Neural cell (in vitro differentiated cells): Measurements from ENCODE around the gene SKP1. TPM values are rescaled to one million over a fixed set of nuclear protein-coding genes. Genes with fewer than 3 reads are reported as not detected.

Source experiments
- H2AFZ ChIP-seq: fragments of 200-600, 300-800 bp; sonication (generic), shearing (Covaris generic); 2 replicates; pipeline ENCODE4 v1.6.0; 2014; ENCODE audit warnings: low read depth, mild to moderate bottlenecking, antibody characterized with exemption, low read length, moderate library complexity
- H3F3A ChIP-seq: fragments of 200-600 bp; shearing (Covaris generic); 2 replicates; pipeline ENCODE4 v1.6.1; 2016; ENCODE audit warnings: mild to moderate bottlenecking, moderate library complexity, mixed read lengths, antibody characterized with exemption, low read length; ENCODE audit not compliant: insufficient read depth, poor library complexity, severe bottlenecking
- H3K27ac ChIP-seq: fragments of 200-600, 300-800 bp; sonication (generic), shearing (Covaris generic); 2 replicates; pipeline ENCODE4 v1.5.1; 2014; ENCODE audit warnings: mild to moderate bottlenecking, low read length, moderate library complexity
- H3K27me3 ChIP-seq: fragments of 300-800, 200-600 bp; sonication (generic), shearing (Covaris generic); 2 replicates; pipeline ENCODE4 v1.6.0; 2014; ENCODE audit warnings: mild to moderate bottlenecking, low read depth, low read length, moderate library complexity; ENCODE audit not compliant: insufficient read depth
- H3K36me3 ChIP-seq: fragments of 300-800, 200-600 bp; sonication (generic), shearing (Covaris generic); 2 replicates; pipeline ENCODE4 v1.5.1; 2014; ENCODE audit warnings: mild to moderate bottlenecking, antibody characterized with exemption, low read length, moderate library complexity; ENCODE audit not compliant: insufficient read depth
- H3K4me2 ChIP-seq: fragments of 300-800, 200-600 bp; sonication (generic), shearing (Covaris generic); 2 replicates; pipeline ENCODE4 v1.6.0; 2014; ENCODE audit warnings: mild to moderate bottlenecking, low read length
- H3K4me3 ChIP-seq: fragments of 300-800, 200-600 bp; sonication (generic), shearing (Covaris generic); 2 replicates; pipeline ENCODE4 v1.5.1; 2014; ENCODE audit warnings: mild to moderate bottlenecking, low read length, moderate library complexity
- H3K79me2 ChIP-seq: fragments of 200-600 bp; shearing (Covaris generic); replicated peaks from 2 replicates; pipeline ENCODE4 v1.6.0; 2014; ENCODE audit warnings: mild to moderate bottlenecking, low read length, moderate library complexity; ENCODE audit not compliant: insufficient read depth
- H3K9ac ChIP-seq: fragments of 300-800, 200-600 bp; sonication (generic), shearing (Covaris generic); 2 replicates; pipeline ENCODE4 v1.6.1; 2016; ENCODE audit warnings: mild to moderate bottlenecking, low read length, mixed read lengths
- H3K9me2 ChIP-seq: fragments of 200-600 bp; shearing (Covaris generic); 2 replicates; pipeline ENCODE4 v1.6.1; 2016; ENCODE audit warnings: mild to moderate bottlenecking, low read length, mixed read lengths; ENCODE audit not compliant: insufficient read depth
- H3K9me3 ChIP-seq: fragments of 200-600, 300-800 bp; sonication (generic), shearing (Covaris generic); 2 replicates; pipeline ENCODE4 v1.6.1; 2016; ENCODE audit warnings: mild to moderate bottlenecking, mixed run types, low read length, moderate library complexity, mixed read lengths
- H4K20me1 ChIP-seq: fragments of 200-600 bp; shearing (Covaris generic); 2 replicates; pipeline ENCODE4 v1.6.1; 2016; ENCODE audit warnings: mild to moderate bottlenecking, mixed run types; ENCODE audit not compliant: insufficient read depth
- CTCF ChIP-seq: fragments of 450-650 bp; IDR thresholded peaks from 2 replicates; pipeline ENCODE4 v1.5.1; 2014; ENCODE audit warnings: antibody characterized with exemption, mild to moderate bottlenecking, moderate library complexity; ENCODE audit not compliant: poor library complexity, severe bottlenecking
- EP300 ChIP-seq: fragments of 450-650 bp; conservative IDR thresholded peaks from 2 replicates; pipeline ENCODE4 v1.6.1; 2014; ENCODE audit warnings: antibody characterized with exemption, mild to moderate bottlenecking, moderate library complexity; ENCODE audit not compliant: poor library complexity, severe bottlenecking
- EZH2 ChIP-seq: fragments of 200-600, 300-800 bp; shearing (Covaris generic), sonication (generic); IDR thresholded peaks from 2 replicates; pipeline ENCODE4 v1.6.1; 2014; ENCODE audit warnings: antibody characterized with exemption, low read length, borderline replicate concordance, mild to moderate bottlenecking; ENCODE audit not compliant: insufficient read depth, poor library complexity, severe bottlenecking
- MXI1 ChIP-seq: fragments of 450-650 bp; conservative IDR thresholded peaks from 2 replicates; pipeline ENCODE4 v1.6.1; 2014; ENCODE audit warnings: antibody characterized with exemption, mild to moderate bottlenecking; ENCODE audit not compliant: poor library complexity, severe bottlenecking
- POLR2AphosphoS5 ChIP-seq: IDR thresholded peaks from 2 replicates; pipeline ENCODE4 v1.6.1; 2012
- RAD21 ChIP-seq: fragments of 450-650 bp; conservative IDR thresholded peaks from 2 replicates; pipeline ENCODE4 v1.6.1; 2014; ENCODE audit warnings: antibody characterized with exemption, mild to moderate bottlenecking, moderate library complexity
- SMC3 ChIP-seq: fragments of 450-650 bp; conservative IDR thresholded peaks from 2 replicates; pipeline ENCODE4 v1.6.1; 2014; ENCODE audit warnings: antibody characterized with exemption, mild to moderate bottlenecking, moderate library complexity; ENCODE audit not compliant: poor library complexity
- TAF1 ChIP-seq: IDR thresholded peaks from 2 replicates; pipeline ENCODE4 v1.6.1; 2012; ENCODE audit warnings: low read depth
- polyA plus RNA-seq: library from polyadenylated mRNA; depleted of rRNA; stranded (reverse); fragments of >200 nt; gene quantifications from 2 replicates; pipeline ENCODE4 v1.2.3, GENCODE V29; 2014
- TF ChIP-seq, protein P1 (sequence below): IDR thresholded peaks from 2 replicates; pipeline ENCODE4 v1.6.1; 2012; ENCODE audit warnings: borderline replicate concordance

SKP1 gene
- polyA plus RNA-seq, 1 donor from 2014 or later, result 1,492 TPM

- no peak overlapping the region for H3K27ac ChIP-seq
- no peak overlapping the region for H3K4me2 ChIP-seq
- no peaks in the 10 kb centered on the region for H3K27me3 ChIP-seq
- no peaks in the 10 kb centered on the region for H3K9me3 ChIP-seq
- peaks cover 68% of the 10 kb centered on the region for H3K79me2 ChIP-seq
- H4K20me1 ChIP-seq, result peaks cover 22% of the 10 kb centered on the region
- no peak for TF ChIP-seq POLR2AphosphoS5
- TF ChIP-seq MXI1, result no peak
- no peak for TF ChIP-seq CTCF
- no peak for TF ChIP-seq EZH2
- no peak for TF ChIP-seq SMC3
- no peak for TF ChIP-seq EP300
- TF ChIP-seq TAF1, result no peak
- TF ChIP-seq, protein P1, sequence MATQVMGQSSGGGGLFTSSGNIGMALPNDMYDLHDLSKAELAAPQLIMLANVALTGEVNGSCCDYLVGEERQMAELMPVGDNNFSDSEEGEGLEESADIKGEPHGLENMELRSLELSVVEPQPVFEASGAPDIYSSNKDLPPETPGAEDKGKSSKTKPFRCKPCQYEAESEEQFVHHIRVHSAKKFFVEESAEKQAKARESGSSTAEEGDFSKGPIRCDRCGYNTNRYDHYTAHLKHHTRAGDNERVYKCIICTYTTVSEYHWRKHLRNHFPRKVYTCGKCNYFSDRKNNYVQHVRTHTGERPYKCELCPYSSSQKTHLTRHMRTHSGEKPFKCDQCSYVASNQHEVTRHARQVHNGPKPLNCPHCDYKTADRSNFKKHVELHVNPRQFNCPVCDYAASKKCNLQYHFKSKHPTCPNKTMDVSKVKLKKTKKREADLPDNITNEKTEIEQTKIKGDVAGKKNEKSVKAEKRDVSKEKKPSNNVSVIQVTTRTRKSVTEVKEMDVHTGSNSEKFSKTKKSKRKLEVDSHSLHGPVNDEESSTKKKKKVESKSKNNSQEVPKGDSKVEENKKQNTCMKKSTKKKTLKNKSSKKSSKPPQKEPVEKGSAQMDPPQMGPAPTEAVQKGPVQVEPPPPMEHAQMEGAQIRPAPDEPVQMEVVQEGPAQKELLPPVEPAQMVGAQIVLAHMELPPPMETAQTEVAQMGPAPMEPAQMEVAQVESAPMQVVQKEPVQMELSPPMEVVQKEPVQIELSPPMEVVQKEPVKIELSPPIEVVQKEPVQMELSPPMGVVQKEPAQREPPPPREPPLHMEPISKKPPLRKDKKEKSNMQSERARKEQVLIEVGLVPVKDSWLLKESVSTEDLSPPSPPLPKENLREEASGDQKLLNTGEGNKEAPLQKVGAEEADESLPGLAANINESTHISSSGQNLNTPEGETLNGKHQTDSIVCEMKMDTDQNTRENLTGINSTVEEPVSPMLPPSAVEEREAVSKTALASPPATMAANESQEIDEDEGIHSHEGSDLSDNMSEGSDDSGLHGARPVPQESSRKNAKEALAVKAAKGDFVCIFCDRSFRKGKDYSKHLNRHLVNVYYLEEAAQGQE, result no peak
- no peak for TF ChIP-seq RAD21
- no peaks in the 10 kb centered on the region for H3K36me3 ChIP-seq
- no peaks in the 10 kb centered on the region for H3K9me2 ChIP-seq
- no peak overlapping the region for H3K4me3 ChIP-seq
- no peaks in the 10 kb centered on the region for H3F3A ChIP-seq
- H2AFZ ChIP-seq, result no peak overlapping the region
- no peak overlapping the region for H3K9ac ChIP-seq
Observed at GRCh38 chr5:134206627-134207160, 29.9 kb upstream of the SKP1 start.

DNA sequence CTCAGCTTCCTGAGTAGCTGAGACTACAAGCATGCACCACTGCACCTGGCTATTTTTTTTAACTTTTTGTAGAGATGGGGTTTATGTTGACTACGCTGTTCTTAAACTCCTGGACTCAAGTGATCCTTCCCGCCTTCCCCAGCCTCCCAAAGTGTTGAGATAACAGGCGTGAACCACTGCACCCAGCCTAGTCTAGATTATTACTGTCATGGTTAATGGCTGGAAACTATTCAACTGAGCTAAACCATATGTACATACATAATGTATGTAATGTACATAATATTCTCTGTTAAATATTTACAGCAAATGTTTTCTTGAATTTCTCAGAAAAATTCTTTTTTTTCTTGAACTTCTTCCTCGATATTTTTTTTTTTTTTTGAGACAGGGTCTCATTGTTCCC is 27.8 kb upstream of the SKP1 start:
- H3K9ac ChIP-seq, result no peak overlapping the region
- no peaks in the 10 kb centered on the region for H3K9me3 ChIP-seq
- H3K79me2 ChIP-seq, result peaks cover 50% of the 10 kb centered on the region
- H3F3A ChIP-seq, result no peaks in the 10 kb centered on the region
- H3K4me3 ChIP-seq, result no peak overlapping the region
- peaks cover 22% of the 10 kb centered on the region for H4K20me1 ChIP-seq
- no peak overlapping the region for H3K4me2 ChIP-seq
- H3K27me3 ChIP-seq, result no peaks in the 10 kb centered on the region
- H3K27ac ChIP-seq, result no peak overlapping the region
- TF ChIP-seq SMC3 (no peak), CTCF (no peak), TAF1 (no peak), EZH2 (no peak), EP300 (no peak), RAD21 (no peak), POLR2AphosphoS5 (no peak), MXI1 (no peak)
- TF ChIP-seq, protein P1, result no peak
- no peak overlapping the region for H2AFZ ChIP-seq
- no peaks in the 10 kb centered on the region for H3K9me2 ChIP-seq
- H3K36me3 ChIP-seq, result peaks cover 13% of the 10 kb centered on the region
